Right ventricle myocardium inferior (tissue), 1 donor: ENCODE measurements around the gene ADGRD1. TPM values are rescaled to one million over a fixed set of nuclear protein-coding genes. Genes with fewer than 3 reads are reported as not detected.
"Not testable (repeated sequence)": the region's sequence is repeated elsewhere in the genome, so short reads cannot be mapped to it uniquely, and the experiment has no call there.

ENCODE experiments used
- ATAC-seq: fragments of 200-7000 bp; cut with Tn5 transposase; one replicate; pipeline ENCODE4 v1.9.1; 2020; ENCODE audit warnings: mild to moderate bottlenecking, moderate library complexity
- DNase-seq: peaks from one replicate; pipeline ENCODE4 v3.0.0; 2021; ENCODE audit errors: missing footprints
- intact Hi-C: fragments of 100-400 bp; cut with DNase I; formaldehyde crosslinking; loops from one replicate; pipeline ENCODE4 v1.11.0; 2022
- total RNA-seq: library from RNA; stranded (reverse); fragmentation: NEBNext Ultra II Directional; extraction: Animal tissue kit (Norgen Biotek cat#: 25700); gene quantifications from one replicate; pipeline ENCODE4 v1.2.1, GENCODE V29; 2021
- donor health status: DM: no; HTN: yes; CAD: no; lungs with severe emphysema.

Gene ADGRD1
- total RNA-seq, 1 donor from 2014 or later = 89.1 TPM

- intact Hi-C loops = no loop called here
- DNase-seq (peak; percentile 76), ATAC-seq (peak; percentile 77)
These were observed 20.3 kb upstream of the ADGRD1 start for GRCh38 chr12:130933269-130933995.

- intact Hi-C loops = no loop called here
- ATAC-seq (no peak), DNase-seq (no peak)
These were observed 19.0 kb upstream of the ADGRD1 start for GRCh38 chr12:130934753-130935152.

- ATAC-seq (no peak), DNase-seq (no peak)
- intact Hi-C loops = no loop called here
These were observed 17.1 kb upstream of the ADGRD1 start for GRCh38 chr12:130936561-130936960.

GRCh38 chr12:130937063-130937462 lies 16.6 kb upstream of the ADGRD1 start:
- no peak for DNase-seq
- intact Hi-C loops = no loop called here
- ATAC-seq = no peak

- DNase-seq, intact Hi-C loops, ATAC-seq: not testable (repeated sequence)
These were observed 16.2 kb upstream of the ADGRD1 start for GRCh38 chr12:130937546-130937945.

GRCh38 chr12:130938186-130938585 lies 15.5 kb upstream of the ADGRD1 start:
- ATAC-seq (no peak), DNase-seq (no peak)
- intact Hi-C loops = no loop called here

- intact Hi-C loops = no loop called here
- no peak for ATAC-seq
- no peak for DNase-seq
These were observed 8.8 kb upstream of the ADGRD1 start for GRCh38 chr12:130944878-130945277.

- no peak for DNase-seq
- intact Hi-C loops = no loop called here
- ATAC-seq = peak; percentile 82
These were observed 7.8 kb upstream of the ADGRD1 start for GRCh38 chr12:130945786-130946492.

- intact Hi-C loops = no loop called here
- DNase-seq (no peak), ATAC-seq (no peak)
These were observed 6.6 kb upstream of the ADGRD1 start for GRCh38 chr12:130947028-130947613.

GRCh38 chr12:130948136-130948535 lies 5.6 kb upstream of the ADGRD1 start:
- intact Hi-C loops = no loop called here
- ATAC-seq (no peak), DNase-seq (no peak)

- DNase-seq (no peak), ATAC-seq (no peak)
- intact Hi-C loops = no loop called here
These were observed 5.0 kb upstream of the ADGRD1 start for GRCh38 chr12:130948751-130949150.

- intact Hi-C loops = no loop called here
- no peak for ATAC-seq
- no peak for DNase-seq
These were observed 3.9 kb upstream of the ADGRD1 start for GRCh38 chr12:130949806-130950205.

- intact Hi-C loops = loop anchor here (2.0 kb wide), 2 partner anchors 35 to 55 kb away; no protein-coding TSS in a partner anchor
- ATAC-seq = no peak
- DNase-seq = no peak
These were observed 2.1 kb upstream of the ADGRD1 start for GRCh38 chr12:130951636-130952035.

- intact Hi-C loops = loop anchor here (2.0 kb wide), 2 partner anchors 36 to 54 kb away; no protein-coding TSS in a partner anchor
- no peak for DNase-seq
- ATAC-seq = no peak
These were observed 1.3 kb upstream of the ADGRD1 start for GRCh38 chr12:130952171-130952954.

GRCh38 chr12:130954544-130954831 lies 781 bp downstream of the ADGRD1 start:
- ATAC-seq (peak; percentile 12), DNase-seq (no peak)
- intact Hi-C loops = no loop called here

GRCh38 chr12:130955238-130955816 lies 1.6 kb downstream of the ADGRD1 start:
- ATAC-seq (peak; percentile 62), DNase-seq (no peak)
- intact Hi-C loops = no loop called here

- intact Hi-C loops = no loop called here
- no peak for ATAC-seq
- no peak for DNase-seq
These were observed 2.3 kb downstream of the ADGRD1 start for GRCh38 chr12:130956009-130956408.

- intact Hi-C loops = no loop called here
- DNase-seq = no peak
- no peak for ATAC-seq
These were observed 3.0 kb downstream of the ADGRD1 start for GRCh38 chr12:130956456-130957303.
